Mammary epithelial cell (primary cell): ENCODE data around the gene ADAMTS2.

ENCODE experiments used
- EZH2 ChIP-seq: IDR thresholded peaks from 2 replicates; pipeline ENCODE4 v1.6.1; 2012; ENCODE audit warnings: low read length, inconsistent platforms, borderline replicate concordance
- TF ChIP-seq, protein P1 (sequence below), 2 donors: IDR thresholded peaks in 1 of 2; conservative IDR thresholded peaks in 1 of 2; 2 replicates each; pipeline ENCODE4 v1.5.1; 2011 to 2012; ENCODE audit warnings: inconsistent platforms in 2 of 2, low read length in 2 of 2, mild to moderate bottlenecking in 2 of 2, control low read depth in 1 of 2, low read depth in 1 of 2; ENCODE audit not compliant: insufficient read depth in 1 of 2; ENCODE audit errors: extremely low read depth in 1 of 2

- TF ChIP-seq, protein P1, sequence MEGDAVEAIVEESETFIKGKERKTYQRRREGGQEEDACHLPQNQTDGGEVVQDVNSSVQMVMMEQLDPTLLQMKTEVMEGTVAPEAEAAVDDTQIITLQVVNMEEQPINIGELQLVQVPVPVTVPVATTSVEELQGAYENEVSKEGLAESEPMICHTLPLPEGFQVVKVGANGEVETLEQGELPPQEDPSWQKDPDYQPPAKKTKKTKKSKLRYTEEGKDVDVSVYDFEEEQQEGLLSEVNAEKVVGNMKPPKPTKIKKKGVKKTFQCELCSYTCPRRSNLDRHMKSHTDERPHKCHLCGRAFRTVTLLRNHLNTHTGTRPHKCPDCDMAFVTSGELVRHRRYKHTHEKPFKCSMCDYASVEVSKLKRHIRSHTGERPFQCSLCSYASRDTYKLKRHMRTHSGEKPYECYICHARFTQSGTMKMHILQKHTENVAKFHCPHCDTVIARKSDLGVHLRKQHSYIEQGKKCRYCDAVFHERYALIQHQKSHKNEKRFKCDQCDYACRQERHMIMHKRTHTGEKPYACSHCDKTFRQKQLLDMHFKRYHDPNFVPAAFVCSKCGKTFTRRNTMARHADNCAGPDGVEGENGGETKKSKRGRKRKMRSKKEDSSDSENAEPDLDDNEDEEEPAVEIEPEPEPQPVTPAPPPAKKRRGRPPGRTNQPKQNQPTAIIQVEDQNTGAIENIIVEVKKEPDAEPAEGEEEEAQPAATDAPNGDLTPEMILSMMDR (conservative IDR thresholded peaks at IDR 0.05 in 1 of 2, IDR thresholded peaks at IDR 0.05 in 1 of 2; ENCODE audit: extremely low read depth in 1 of 2, insufficient read depth in 1 of 2, low read depth in 1 of 2, low read length in 2 of 2), result no peak
- TF ChIP-seq EZH2, result no peak
Observed at GRCh38 chr5:179122411-179123108, 222.7 kb downstream of the ADAMTS2 start.
